Activated T-cell treated with anti-CD3 and anti-CD28 coated beads for 24 hours (primary cell): ENCODE measurements around the gene TRMT1.

Source experiments
- DNase-seq: peaks from one replicate; pipeline ENCODE4 v3.0.0-alpha.2; 2020; ENCODE audit warnings: low read depth

TRMT1 gene

GRCh38 chr19:13102416-13102665, 14.2 kb downstream of the TRMT1 start:
- DNase-seq: no peak

- no peak for DNase-seq
Observed at GRCh38 chr19:13101590-13102415, 14.7 kb downstream of the TRMT1 start.

GRCh38 chr19:13100841-13101589, 15.5 kb downstream of the TRMT1 start:
- no peak for DNase-seq

- DNase-seq: peak; percentile 61
Observed at GRCh38 chr19:13100031-13100588, 16.4 kb downstream of the TRMT1 start.

- DNase-seq: peak; percentile 57
Observed at GRCh38 chr19:13099073-13099999, 17.2 kb downstream of the TRMT1 start.

- no peak for DNase-seq
Observed at GRCh38 chr19:13098277-13099072, 18.1 kb downstream of the TRMT1 start.

- DNase-seq: no peak
Observed at GRCh38 chr19:13097463-13098258, 18.9 kb downstream of the TRMT1 start.

- no peak for DNase-seq
Observed at GRCh38 chr19:13097033-13097462, 19.5 kb downstream of the TRMT1 start.

- no peak for DNase-seq
Observed at GRCh38 chr19:13095934-13096927, 20.3 kb downstream of the TRMT1 start.

GRCh38 chr19:13095393-13095784, 21.2 kb downstream of the TRMT1 start:
- DNase-seq: no peak

- no peak for DNase-seq
Observed at GRCh38 chr19:13094771-13095392, 21.7 kb downstream of the TRMT1 start.

- DNase-seq: no peak
Observed at GRCh38 chr19:13094106-13094504, 22.4 kb downstream of the TRMT1 start.

GRCh38 chr19:13093407-13094105, 23.0 kb downstream of the TRMT1 start:
- DNase-seq: peak; percentile 68

GRCh38 chr19:13092606-13093235, 23.8 kb downstream of the TRMT1 start:
- DNase-seq: no peak

- DNase-seq: no peak
Observed at GRCh38 chr19:13092158-13092543, 24.4 kb downstream of the TRMT1 start.

- DNase-seq: no peak
Observed at GRCh38 chr19:13091400-13092157, 25.0 kb downstream of the TRMT1 start.
